ENCODE results near the gene SCYL1. TPM values are rescaled to one million over a fixed set of nuclear protein-coding genes. Genes with fewer than 3 reads are reported as not detected.

SCYL1 gene
- total RNA-seq, 1 experiment from 2014 or later = 54.7 TPM

DNA sequence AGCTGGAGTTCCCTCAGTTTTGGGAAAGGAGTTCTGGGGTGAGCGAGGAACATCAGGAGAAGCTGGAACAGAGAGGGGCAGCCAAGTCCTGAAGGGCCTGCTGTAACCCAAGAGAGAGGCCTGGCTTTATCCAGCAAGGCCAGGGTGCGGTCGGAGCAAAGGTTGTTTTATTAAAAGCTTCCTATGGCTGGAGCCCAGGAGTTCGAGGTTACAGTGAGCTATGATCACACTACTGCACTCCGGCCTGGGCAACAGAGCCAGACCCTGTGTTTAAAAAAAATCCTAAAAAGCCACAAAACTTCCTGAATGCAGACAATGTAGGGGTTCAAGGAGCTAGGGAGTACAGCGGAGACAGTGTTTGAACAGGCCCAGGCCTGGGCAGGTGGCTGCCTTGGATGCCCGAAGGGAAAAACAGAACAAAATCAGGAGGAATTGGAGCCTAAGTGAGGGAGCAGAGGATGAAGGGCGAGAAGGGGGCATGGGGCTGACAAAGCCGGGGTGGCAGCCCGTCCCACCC, 48.2 kb upstream of the SCYL1 start:
- peak overlapping the region; percentile 79 for H2BK12ac ChIP-seq (ENCODE audit: insufficient read length, low read depth, low read length)
- H3K27me3 Mint-ChIP-seq (ENCODE audit: low read depth) = peaks cover 1% of the 10 kb centered on the region
- no peak overlapping the region for H3K27ac ChIP-seq (ENCODE audit: insufficient read length, low read depth, low read length)
- H3K36me3 Mint-ChIP-seq (ENCODE audit: insufficient read depth in 1 of 3, low read depth in 3 of 3) = no peaks in the 10 kb centered on the region
- no peak overlapping the region for H2AK5ac ChIP-seq (ENCODE audit: insufficient read length, low read length)
- no peak overlapping the region for H2BK5ac ChIP-seq (ENCODE audit: insufficient read length, low read length)
- peak overlapping the region; percentile 76 to 78 for H3K4me3 Mint-ChIP-seq
- WGBS (ENCODE audit: extremely low coverage, insufficient read length, low lambda C conversion rate) = no CpG with 5 or more reads among the region's 10 CpGs
- no peak for DNase-seq
- H3K9ac ChIP-seq (ENCODE audit: extremely low read depth, insufficient read length, low read length) = peak overlapping the region; percentile 71
- peaks cover 28 to 37% of the 10 kb centered on the region in 2 experiments for H3K4me1 Mint-ChIP-seq
- H3K79me1 ChIP-seq (ENCODE audit: insufficient read depth, low read depth, low read length, poor library complexity, severe bottlenecking) = no peaks in the 10 kb centered on the region
- no peak overlapping the region for H3K23ac ChIP-seq (ENCODE audit: insufficient read length, low read depth, low read length)
- H2BK120ac ChIP-seq (ENCODE audit: low read depth, low read length, poor library complexity, severe bottlenecking) = no peak overlapping the region
- no peak overlapping the region for H3T11ph ChIP-seq (ENCODE audit: low read length)
- no peak overlapping the region for H2AFZ ChIP-seq (ENCODE audit: low read length)
- H3K4me1 ChIP-seq (ENCODE audit: insufficient read depth, low read length) = peaks cover 9% of the 10 kb centered on the region
- peak overlapping the region; percentile 18 for H4K5ac ChIP-seq (ENCODE audit: insufficient read length, low read depth, low read length)
- no peaks in the 10 kb centered on the region for H3K27me3 ChIP-seq (ENCODE audit: insufficient read depth, low read length)
- TF ChIP-seq, protein P1, sequence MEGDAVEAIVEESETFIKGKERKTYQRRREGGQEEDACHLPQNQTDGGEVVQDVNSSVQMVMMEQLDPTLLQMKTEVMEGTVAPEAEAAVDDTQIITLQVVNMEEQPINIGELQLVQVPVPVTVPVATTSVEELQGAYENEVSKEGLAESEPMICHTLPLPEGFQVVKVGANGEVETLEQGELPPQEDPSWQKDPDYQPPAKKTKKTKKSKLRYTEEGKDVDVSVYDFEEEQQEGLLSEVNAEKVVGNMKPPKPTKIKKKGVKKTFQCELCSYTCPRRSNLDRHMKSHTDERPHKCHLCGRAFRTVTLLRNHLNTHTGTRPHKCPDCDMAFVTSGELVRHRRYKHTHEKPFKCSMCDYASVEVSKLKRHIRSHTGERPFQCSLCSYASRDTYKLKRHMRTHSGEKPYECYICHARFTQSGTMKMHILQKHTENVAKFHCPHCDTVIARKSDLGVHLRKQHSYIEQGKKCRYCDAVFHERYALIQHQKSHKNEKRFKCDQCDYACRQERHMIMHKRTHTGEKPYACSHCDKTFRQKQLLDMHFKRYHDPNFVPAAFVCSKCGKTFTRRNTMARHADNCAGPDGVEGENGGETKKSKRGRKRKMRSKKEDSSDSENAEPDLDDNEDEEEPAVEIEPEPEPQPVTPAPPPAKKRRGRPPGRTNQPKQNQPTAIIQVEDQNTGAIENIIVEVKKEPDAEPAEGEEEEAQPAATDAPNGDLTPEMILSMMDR (conservative IDR thresholded peaks at IDR 0.05) = no peak
- H3K4me2 ChIP-seq (ENCODE audit: insufficient read depth, insufficient read length, low read length) = peak overlapping the region; percentile 60
- peak overlapping the region; percentile 90 to 94 (median 92); a peak in 6 of 7 replicates for H3K27ac Mint-ChIP-seq
- H4K20me1 ChIP-seq (ENCODE audit: control insufficient read depth, insufficient read depth, insufficient read length) = no peaks in the 10 kb centered on the region
- H4K8ac ChIP-seq (replicated peaks; ENCODE audit: insufficient read length, low read depth, low read length) = no peak overlapping the region
- H3K56ac ChIP-seq (ENCODE audit: insufficient read length, low read depth, low read length) = no peak overlapping the region
- H3K9me3 Mint-ChIP-seq = no peaks in the 10 kb centered on the region; a peak in 1 of 5 replicates
- H3K23me2 ChIP-seq (ENCODE audit: insufficient read length, low read depth, low read length, poor library complexity, severe bottlenecking) = peaks cover 10% of the 10 kb centered on the region
- H3K79me2 ChIP-seq (ENCODE audit: insufficient read depth, low read length) = no peaks in the 10 kb centered on the region
- H3K4ac ChIP-seq (ENCODE audit: low read depth, low read length) = peak overlapping the region; percentile 40
- H3K14ac ChIP-seq (ENCODE audit: insufficient read depth, low read length) = peak overlapping the region; percentile 92
- H3K9me3 ChIP-seq (ENCODE audit: control insufficient read depth, low read depth, low read length) = no peaks in the 10 kb centered on the region
- peak overlapping the region; percentile 84 for H3K18ac ChIP-seq (ENCODE audit: insufficient read length, low read depth, low read length)
- no peak overlapping the region for H2BK20ac ChIP-seq (ENCODE audit: low read depth, low read length, poor library complexity, severe bottlenecking)
- H4K91ac ChIP-seq (ENCODE audit: insufficient read length, low read depth, low read length) = no peak overlapping the region
- H2BK15ac ChIP-seq (ENCODE audit: low read depth, low read length) = no peak overlapping the region
